Activated CD4-positive, CD25-positive, alpha-beta regulatory T cell treated with anti-CD3 and anti-CD28 coated beads, Interleukin-2, amount 50 U/mL, for 72 hours (primary cell): ENCODE measurements around the gene ARHGAP25.

Source experiments
- DNase-seq: peaks from one replicate; pipeline ENCODE4 v3.0.0; 2021

ARHGAP25 gene

DNA sequence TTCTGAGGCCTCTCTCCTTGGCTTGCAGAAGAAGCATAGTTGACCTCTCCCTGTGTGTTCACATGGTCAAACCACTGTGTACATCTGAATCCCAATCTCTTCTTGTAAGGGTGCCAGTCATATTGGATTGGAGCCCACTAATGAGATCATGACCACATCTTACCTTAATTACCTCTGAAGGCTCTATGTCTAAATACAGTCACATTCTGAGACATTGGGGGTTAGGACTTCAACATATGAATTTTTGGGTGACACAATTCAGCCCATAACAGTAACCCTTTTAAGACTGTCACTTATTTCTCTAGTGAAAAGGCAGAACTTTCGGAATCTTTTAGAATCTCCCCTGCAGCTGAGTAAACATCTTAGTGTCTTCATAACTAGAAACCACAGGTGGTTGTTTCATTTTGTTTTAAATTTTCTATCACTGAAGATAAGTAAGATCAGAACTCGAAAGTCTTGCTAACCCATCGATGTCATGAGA is 103.3 kb downstream of the ARHGAP25 start:
- no peak for DNase-seq

DNA sequence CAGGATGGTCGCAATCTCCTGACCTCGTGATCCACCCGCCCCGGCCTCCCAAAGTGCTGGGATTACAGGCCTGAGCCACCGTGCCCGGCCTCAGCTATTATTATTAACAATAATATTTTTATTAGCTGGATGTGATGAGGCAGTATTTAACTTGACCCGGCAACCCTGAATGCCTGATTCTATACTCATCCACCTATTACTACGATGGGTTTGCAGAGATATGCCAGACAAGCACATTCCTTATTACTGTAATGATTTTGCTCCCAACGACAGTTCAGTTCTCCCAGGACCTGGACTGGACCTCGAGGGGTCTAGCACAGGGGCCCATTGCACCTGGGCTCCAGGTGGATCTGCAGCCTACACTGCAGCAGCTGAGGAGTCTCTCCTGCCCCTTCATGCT is 104.0 kb downstream of the ARHGAP25 start:
- no peak for DNase-seq

DNA sequence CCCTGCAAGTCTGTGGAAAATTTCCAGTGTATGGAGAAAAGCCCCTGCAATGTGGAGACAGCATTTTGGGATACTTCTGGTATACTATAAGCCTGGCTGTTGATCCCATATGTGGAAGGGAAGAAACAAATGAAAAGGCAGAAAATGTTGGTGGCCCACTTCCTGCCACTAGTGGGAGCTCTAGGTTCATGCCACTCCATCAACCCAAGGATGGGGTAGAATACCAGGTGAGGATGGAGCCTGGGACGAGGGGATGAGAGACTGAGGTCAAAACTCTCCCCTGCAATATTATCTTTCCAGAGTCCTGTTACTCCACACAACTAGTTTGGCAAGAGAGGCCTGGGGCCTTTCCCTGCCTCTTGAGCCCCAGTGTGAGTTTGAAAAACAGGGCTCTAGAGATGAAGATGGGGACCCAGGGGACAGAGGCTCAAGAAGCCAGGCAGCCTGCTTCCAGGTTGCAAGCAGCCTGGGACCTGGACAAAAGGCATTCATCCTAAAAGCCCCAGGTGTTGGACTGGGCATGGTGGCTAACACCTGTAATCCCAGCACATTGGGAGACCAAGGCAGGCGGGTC is 104.7 kb downstream of the ARHGAP25 start:
- no peak for DNase-seq

DNA sequence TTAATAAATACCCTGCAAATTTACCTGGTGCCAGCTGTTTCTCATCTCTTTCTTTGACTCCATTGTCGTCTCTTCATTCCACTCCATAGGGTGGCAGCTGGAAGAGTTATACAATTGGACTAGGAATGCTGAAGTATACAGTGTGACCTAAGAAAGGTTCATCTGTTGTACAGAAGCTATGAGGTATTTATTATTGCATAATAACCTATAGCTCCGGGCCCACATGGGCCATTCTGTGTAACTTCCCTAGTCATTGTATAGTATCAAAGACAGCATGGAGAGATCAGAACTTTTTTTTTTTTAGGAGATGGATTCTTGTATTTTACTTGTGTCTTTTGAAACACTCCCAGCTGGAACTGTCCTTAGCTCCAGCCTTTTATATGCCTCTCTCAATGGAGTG is 110.4 kb downstream of the ARHGAP25 start:
- DNase-seq, result no peak

DNA sequence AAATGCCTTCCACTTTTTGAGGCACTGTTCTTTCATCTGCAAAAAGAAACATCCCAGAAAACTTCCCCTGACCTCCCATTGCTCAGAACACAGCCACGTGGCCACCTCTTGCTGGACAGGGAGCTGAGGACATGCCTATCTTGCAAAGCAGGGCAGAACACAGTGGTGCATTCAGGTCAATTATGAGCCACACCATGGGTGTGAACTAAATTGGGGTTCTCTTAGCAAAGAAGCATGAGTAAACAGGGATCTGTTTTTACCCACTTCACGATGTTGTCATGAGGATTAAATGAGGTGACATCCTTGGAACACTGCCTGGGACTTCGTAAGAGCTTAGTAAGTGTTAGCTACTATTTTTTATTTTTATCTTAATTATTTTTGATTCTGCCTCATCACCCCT is 111.5 kb downstream of the ARHGAP25 start:
- DNase-seq, result no peak

DNA sequence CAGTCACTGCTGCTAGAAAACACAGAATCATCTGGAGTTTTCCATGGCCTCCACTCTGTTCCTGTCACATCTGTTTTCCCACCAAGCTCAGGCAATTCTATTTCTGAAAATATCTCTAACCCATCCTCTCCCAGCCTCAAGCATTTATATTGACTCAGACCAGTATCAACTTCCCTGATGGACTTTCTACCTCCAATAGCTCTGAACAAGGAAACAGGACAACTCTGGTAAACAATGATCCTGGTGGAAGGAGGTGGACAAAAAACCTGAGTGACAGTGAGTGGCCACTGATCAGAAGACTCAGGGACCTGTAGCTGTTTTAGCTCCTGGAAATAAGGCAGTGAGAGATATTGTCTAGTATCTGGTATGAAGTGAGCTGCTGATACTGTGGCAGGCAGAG is 113.1 kb downstream of the ARHGAP25 start:
- no peak for DNase-seq

DNA sequence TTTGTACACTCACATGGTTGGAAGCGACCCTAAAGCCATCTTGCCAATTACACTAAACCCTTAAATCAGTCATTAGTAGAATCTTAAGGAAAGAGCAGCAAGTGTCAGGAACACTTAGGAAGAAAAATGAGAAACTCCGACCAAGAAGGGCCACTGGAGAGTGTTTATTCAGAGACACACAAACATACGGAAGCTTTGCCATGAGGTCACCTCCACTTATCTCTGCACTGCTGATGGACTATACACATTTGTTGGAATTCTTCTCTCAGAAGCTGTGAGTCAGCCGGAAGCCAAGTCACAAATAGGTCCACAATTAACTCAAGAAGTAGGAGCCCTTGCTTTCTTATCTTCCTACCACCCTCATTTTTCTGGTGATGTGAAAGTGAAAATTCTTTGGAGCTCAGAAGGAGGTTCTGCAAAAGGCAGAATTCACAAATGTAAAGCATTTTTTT is 115.0 kb downstream of the ARHGAP25 start:
- DNase-seq, result no peak

DNA sequence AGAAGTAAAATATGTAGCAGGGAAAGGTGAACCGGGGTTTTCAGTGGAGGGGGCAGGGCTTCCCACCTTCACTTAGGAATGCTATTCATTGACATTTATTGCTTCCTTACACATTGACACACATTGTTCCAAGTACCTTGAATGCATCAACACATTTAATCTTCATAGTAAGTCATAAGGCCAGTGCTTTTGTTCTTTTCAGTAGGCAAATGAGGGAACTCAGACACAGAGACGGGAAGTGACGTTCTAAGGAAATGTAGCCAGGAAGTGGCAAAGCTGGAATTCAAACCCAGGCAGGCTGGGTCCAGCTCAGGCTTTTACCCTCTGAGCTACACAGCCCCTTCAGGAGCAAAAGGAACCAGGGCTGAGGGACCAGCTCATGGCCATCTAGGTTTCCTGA is 115.9 kb downstream of the ARHGAP25 start:
- DNase-seq, result no peak

DNA sequence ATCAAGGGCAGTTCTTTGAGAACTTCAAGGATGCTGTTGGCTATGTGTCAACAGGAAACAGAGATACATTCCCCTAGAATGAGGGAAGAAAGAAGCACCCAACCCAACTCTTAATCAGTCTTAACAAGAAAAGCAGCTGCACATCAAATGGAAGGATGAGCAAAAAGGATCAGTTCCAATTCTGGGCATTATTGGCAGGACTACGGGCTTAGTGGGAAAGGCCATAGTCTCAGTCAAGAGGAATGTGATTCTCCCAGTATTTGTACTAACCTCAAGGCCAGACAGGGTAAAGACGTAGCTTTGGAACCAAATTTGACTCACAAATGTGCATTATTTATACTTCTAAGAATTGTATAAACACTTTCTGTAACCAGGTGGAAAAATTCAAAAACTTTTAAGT is 118.4 kb downstream of the ARHGAP25 start:
- DNase-seq, result no peak

DNA sequence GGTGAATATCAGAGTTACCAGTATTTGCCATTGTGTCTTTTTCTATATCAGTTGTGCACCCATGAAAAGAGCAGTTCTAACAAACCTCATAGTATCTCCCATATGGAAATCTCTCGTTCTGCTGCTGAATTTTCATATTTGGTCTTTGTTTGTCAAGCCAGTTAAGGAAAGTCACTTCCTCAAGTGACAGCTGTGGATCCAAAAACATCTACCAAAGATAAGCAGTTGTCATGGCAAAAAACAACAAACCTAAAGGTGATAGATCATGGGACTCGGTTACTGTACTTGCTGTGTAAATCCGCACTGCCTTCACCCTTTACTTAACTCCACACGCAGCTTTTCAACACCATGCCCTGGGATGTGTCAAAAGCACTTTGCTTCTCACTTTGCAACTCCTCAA is 119.3 kb downstream of the ARHGAP25 start:
- DNase-seq, result no peak

DNA sequence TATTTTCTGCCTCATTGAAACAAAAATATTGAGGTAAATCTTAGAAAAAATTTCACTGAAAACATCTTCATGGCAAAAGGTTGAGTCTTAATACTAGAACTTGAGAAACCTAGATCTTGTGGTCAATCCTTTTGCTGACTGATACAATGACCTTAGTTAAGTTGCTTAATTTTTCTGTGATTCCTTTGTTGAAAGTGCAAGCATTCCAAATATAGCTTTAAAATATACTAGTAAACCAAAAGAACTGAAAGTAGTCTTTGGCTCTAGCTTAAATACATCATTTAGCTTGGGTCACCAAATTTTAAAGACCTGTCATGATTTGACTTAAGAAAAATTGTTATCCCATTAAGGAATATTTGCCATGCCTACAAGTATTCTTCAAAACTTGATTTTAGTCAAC is 119.9 kb downstream of the ARHGAP25 start:
- no peak for DNase-seq

DNA sequence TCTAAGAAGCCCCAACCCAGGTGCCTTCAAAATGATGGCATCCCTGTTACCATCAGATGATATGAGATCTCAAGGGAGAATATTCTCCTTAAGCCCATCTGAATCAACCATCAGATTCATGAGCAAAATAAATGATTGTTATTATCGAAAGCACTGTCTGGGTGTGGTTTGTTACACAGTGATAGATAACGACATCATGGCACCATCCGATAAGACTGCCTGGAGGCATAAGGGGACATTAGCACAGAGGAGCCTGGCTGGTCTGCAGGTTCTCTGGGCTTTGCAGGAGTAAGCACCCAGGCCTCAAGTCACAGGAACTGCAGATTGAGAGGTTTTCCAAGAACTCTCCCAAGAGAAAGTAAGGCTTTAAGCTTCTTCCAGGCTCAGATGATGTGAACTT is 120.9 kb downstream of the ARHGAP25 start:
- no peak for DNase-seq

DNA sequence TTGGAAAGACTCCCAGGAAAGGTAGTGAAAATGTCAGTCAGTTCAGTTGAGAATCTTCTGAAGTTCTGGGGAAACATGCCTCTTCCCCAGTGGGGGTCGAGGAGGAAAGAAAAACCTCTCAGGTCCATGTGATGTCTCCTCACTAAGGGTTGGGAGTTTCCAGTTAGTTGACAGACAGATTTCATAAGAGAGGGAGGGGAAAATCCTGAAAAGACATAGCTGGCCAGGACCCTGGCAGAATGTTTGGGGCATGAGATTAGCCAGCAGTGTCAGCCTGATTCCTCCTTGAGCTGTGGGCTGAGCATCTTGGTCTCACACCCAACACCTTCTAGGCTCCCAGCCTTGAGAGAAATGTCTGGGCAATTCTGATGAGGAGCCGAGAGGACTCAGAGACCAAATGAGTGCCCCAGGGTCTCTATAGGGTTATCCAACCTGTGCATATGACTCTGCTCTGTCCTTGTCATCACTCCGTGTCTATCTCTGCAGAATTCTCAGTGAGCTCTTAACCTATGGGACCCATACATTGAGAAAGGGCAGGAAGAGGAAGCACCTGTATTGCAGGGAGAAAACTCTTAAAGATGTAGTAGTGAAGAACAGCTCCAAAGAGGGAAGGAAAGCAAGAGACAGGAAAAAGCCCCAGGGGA is 122.7 kb downstream of the ARHGAP25 start:
- no peak for DNase-seq

DNA sequence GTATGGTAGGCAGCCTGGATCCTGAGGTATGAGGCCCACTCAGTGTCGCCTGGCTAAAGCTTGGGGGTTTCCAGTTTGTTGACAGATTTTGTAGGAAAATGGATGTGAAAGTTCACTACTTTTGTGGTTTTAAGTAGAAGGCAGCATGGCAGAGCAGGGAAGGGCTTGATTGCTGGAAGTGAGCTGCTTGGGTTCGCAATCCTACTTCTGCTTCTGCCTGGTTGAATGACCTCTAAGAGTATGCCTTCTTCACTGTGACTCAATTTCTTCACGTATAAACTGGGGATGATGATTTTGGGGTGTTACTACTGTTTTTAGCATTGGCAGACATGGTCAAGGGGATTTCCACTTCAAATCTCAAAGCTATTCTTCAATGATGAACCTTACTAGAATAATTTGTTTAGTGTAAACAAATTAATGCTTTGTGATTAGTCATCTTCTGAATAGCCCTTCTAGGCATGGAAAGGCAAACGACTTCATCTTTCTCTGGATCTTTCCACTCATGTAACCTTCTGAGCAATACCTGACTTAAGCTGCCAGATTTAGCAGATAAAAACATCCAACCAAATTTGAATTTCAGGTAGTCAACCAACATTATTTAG is 123.3 kb downstream of the ARHGAP25 start:
- no peak for DNase-seq

DNA sequence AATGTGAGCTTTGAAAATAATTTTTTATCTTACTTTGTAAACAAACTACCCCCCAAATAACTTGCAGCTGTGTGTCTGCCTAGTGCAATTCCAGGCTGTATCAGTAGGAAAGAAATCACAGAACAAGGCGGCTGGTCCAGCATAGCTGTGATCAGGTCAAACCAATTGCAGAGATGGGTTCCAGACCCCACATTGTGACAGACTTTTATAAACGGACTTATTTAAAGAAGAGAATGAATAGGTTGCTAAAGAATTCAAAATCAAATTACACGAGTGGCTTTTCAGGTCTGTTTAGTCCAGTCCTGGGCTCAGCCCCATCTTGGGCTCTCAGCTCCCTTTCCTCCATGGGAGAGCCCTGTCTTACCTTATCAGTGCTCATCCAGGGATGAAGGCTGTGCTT is 125.5 kb downstream of the ARHGAP25 start:
- DNase-seq, result no peak

DNA sequence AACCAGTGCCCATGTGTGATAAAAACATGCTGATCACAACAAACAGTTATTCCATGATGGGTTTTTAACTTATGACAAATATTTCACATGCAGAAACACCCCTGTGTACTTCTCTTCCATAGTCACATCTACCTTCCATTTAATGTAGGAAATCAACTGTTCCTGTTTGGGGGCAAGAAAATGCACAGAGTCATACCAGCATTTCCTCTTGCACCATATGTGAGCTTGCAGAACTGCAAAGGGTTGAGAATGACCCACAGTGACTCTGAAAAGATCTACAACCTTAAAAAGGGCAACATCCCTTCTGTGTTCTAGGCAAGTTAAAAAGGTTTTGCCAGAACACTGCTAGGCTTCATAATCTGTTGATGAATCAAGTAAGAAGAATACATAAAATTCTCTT is 126.7 kb downstream of the ARHGAP25 start:
- no peak for DNase-seq

DNA sequence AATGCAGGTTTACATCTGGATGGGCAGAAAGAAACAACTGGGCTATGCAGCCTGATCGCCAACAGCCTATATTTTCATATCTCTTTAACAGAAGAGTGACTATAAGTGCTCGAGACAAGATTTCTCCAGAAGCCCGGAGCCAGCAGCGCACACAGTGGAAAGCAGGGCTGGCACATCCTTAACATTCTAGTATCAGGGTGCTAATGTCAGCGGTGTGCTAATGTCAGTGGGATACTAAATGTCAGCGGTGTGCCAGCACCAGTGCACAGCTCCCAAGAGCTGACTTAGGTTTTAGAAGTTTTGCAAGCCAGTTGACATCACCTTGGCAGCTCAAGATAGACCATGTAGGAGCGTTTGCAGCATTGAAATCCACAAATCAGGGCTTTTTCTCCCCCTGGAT is 128.3 kb downstream of the ARHGAP25 start:
- DNase-seq, result no peak

DNA sequence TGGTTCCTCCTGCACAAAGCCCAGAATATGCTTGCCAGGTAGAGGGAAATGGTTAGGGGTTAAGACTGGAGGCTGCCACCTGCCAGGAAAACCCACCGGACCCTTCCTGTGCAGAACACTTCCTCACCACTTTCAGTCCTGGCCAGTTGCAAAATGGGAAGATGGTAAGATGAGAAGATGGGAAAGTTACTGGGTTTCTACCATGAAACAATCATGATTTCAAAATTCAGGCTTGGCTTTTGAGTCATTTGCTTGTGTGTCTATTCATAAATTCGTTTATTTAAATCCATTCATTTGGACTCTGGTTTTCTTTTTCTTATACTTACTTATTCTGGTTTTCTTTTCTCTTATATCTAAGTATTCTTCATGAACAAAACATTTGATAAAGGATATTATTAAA is 129.4 kb downstream of the ARHGAP25 start:
- DNase-seq, result no peak

DNA sequence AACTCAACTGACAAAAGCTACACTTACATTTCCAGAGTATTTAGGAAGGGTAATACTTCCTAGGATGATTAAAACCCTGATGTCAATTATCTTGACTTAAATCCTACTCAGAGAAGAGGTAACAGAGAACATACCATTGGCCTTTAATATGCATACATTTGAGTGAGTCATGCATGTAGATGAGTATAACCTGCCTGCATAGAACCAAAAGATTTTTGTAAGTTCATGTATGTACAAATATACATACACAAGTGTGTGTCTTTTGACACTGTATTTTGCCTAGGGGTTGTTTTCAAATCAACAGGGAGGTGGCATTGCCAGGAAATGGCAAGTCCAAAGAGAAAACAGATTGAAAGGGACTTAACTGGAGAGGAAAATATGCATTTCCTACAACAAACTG is 130.5 kb downstream of the ARHGAP25 start:
- DNase-seq, result no peak

DNA sequence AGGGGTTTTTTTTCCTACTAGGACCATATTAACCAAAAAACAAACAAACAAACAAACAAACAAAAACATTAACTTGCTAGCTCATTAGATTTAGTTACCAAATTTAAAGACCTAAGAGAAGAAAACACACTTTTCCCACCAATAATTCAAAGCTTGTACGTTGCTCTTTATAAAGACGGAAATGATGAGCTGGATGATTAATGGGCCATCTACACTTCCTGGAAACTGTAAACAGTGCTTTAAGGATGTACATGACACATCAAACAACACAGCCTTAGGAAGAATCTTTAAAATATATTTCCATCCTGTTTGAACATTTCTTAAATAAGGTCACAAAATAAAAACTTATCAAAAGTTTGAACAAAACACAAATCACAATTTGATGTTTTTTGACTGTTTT is 135.6 kb downstream of the ARHGAP25 start:
- no peak for DNase-seq

DNA sequence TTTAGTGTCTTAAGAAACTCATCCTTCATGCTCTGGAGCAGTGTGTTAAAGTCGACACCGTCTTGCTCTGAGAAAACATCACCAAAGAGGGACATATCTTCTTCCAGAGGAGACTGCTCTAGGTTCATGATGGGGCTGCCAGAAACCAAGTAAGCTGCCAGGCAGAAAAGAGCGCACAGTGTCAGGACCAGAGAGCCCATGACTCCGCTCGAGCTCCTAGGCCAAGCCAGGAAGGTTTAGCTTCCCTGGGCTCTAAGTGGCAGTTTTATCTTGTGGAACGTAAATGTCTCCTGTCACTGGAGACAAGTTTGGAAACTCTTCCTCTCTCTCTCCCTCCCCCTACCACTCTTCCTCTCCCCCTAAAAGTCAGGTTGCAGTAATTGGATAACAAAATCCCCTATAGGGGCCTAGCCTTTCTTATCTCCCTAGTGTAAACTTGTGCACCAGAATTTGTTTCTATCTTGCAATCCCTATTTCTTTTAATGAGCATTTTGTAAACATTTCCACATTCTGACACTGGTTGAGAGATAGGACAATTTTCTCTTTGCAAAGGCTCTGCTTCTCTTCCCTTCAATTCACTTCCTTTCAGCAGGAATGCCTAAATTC is 136.7 kb downstream of the ARHGAP25 start, which contains the start of gene BMP10:
Gene BMP10 (minus strand): TSS at position 239 of the 606 bp plus-strand sequence. CDS start 39 bp downstream, at position 200.
- DNase-seq, result no peak
